ENCODE data around the gene GATD1.
A peak's percentile ranks its signal among the peaks of the same experiment; 100 is the strongest.

GATD1 gene

DNA sequence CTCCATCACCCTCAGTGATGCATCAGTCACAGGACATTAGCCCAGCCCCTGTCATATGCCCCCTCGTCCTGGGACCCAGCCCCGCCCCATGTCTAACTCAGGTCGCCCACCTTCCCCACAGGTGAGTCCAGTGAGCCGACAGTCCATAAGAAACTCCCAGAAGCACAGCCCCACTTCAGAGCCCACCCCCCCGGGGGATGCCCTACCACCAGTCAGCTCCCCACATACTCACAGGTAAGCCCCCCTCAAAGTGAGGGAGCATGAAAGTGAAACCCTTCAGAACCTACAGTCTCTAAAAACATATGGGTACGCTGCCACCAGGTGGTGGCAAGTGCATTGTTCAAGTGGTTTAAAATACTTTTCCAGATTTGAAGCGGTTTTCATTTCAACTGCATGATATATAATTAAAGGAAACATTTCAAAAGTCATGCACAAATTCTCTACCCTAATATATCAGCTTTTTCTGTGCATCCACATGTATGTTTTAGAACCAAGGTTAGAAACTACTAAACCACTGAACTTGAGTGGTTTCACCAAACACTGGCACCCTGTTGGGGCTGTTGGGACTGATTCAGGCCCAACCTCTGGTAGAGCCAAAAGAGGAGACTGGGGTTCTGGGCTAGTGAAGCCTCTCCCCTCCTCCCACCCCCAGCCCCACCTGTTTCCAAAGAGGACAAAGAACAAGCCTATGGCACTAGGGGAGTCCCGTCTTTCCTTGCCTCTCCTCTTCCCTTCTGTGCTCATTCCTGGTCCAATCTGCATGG is 54.0 kb downstream of the GATD1 start:
- TF ChIP-seq YY1 (IDR thresholded peaks at IDR 0.05; ENCODE audit: low read depth) (no peak), EP300 (IDR thresholded peaks at IDR 0.05; ENCODE audit: borderline replicate concordance) (no peak), RAD21 (IDR thresholded peaks at IDR 0.05; ENCODE audit: low read depth) (peak; percentile 54), CEBPB (IDR thresholded peaks at IDR 0.05) (no peak)

DNA sequence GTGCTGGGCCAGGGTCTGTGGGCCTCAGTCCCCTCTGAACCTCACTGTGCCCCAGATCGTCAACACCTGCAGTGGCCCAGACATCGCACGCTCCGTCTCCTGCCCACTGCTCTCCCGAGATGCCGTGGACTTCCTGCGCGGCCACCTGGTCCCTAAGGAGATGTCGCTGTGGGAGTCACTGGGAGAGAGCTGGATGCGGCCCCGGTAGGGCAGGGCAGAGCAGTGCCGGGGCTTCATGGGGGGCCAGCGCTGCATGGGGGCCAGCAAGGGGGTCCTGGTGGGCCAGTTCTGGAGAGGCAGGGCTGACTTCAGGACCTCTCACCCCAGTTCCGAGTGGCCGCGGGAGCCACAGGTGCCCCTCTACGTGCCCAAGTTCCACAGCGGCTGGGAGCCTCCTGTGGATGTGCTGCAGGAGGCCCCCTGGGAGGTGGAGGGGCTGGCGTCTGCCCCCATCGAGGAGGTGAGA is 54.9 kb downstream of the GATD1 start:
- TF ChIP-seq ZBTB7A (IDR thresholded peaks at IDR 0.05; ENCODE audit: low read depth) (no peak), EGR1 (IDR thresholded peaks at IDR 0.05) (no peak), RAD21 (IDR thresholded peaks at IDR 0.05; ENCODE audit: low read depth) (no peak), NFIC (IDR thresholded peaks at IDR 0.05) (no peak), YY1 (IDR thresholded peaks at IDR 0.05; ENCODE audit: low read depth) (no peak), TAF1 (IDR thresholded peaks at IDR 0.05; ENCODE audit: low read depth) (no peak), FOXM1 (IDR thresholded peaks at IDR 0.05; ENCODE audit: borderline replicate concordance, low read depth) (no peak), CREB1 (IDR thresholded peaks at IDR 0.05; ENCODE audit: low read depth) (no peak), EP300 (IDR thresholded peaks at IDR 0.05; ENCODE audit: borderline replicate concordance) (no peak), CEBPB (IDR thresholded peaks at IDR 0.05) (no peak)
- TF ChIP-seq, protein P1, sequence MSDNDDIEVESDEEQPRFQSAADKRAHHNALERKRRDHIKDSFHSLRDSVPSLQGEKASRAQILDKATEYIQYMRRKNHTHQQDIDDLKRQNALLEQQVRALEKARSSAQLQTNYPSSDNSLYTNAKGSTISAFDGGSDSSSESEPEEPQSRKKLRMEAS (IDR thresholded peaks at IDR 0.05): no peak
- TF ChIP-seq, protein P2, sequence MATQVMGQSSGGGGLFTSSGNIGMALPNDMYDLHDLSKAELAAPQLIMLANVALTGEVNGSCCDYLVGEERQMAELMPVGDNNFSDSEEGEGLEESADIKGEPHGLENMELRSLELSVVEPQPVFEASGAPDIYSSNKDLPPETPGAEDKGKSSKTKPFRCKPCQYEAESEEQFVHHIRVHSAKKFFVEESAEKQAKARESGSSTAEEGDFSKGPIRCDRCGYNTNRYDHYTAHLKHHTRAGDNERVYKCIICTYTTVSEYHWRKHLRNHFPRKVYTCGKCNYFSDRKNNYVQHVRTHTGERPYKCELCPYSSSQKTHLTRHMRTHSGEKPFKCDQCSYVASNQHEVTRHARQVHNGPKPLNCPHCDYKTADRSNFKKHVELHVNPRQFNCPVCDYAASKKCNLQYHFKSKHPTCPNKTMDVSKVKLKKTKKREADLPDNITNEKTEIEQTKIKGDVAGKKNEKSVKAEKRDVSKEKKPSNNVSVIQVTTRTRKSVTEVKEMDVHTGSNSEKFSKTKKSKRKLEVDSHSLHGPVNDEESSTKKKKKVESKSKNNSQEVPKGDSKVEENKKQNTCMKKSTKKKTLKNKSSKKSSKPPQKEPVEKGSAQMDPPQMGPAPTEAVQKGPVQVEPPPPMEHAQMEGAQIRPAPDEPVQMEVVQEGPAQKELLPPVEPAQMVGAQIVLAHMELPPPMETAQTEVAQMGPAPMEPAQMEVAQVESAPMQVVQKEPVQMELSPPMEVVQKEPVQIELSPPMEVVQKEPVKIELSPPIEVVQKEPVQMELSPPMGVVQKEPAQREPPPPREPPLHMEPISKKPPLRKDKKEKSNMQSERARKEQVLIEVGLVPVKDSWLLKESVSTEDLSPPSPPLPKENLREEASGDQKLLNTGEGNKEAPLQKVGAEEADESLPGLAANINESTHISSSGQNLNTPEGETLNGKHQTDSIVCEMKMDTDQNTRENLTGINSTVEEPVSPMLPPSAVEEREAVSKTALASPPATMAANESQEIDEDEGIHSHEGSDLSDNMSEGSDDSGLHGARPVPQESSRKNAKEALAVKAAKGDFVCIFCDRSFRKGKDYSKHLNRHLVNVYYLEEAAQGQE (IDR thresholded peaks at IDR 0.05; ENCODE audit: low read depth): no peak
- TF ChIP-seq, protein P3, sequence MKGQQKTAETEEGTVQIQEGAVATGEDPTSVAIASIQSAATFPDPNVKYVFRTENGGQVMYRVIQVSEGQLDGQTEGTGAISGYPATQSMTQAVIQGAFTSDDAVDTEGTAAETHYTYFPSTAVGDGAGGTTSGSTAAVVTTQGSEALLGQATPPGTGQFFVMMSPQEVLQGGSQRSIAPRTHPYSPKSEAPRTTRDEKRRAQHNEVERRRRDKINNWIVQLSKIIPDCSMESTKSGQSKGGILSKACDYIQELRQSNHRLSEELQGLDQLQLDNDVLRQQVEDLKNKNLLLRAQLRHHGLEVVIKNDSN (IDR thresholded peaks at IDR 0.05): no peak

DNA sequence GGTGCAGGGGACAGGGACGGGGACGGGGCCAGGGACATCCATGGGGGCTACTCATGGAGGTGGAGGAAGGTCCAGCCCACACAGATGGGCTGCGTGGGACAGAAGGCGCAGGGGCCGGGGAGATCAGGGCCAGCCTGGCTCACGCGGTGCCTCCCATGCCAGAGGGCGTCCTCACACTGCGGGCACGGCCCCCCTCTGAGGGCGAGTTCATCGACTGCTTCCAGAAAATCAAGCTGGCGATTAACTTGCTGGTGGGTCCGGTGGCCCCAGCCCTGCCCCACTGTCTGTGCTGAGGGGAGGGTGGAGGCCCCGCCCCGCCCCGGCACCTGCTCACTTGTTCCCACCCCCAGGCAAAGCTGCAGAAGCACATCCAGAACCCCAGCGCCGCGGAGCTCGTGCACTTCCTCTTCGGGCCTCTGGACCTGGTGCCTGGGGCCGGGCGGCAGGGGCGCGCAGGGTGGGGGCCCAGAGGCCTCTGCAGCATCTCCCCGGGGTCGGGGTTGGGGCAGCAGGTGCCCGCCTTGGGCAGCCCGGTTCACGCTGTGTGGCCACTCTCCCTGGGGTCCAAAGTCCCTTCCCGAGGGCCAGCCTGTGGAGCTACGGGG is 55.4 kb downstream of the GATD1 start:
- TF ChIP-seq FOXM1 (IDR thresholded peaks at IDR 0.05; ENCODE audit: borderline replicate concordance, low read depth) (no peak), TCF12 (IDR thresholded peaks at IDR 0.05; ENCODE audit: low read depth) (no peak), YY1 (IDR thresholded peaks at IDR 0.05; ENCODE audit: low read depth) (no peak), CEBPB (IDR thresholded peaks at IDR 0.05) (no peak), TEAD4 (IDR thresholded peaks at IDR 0.05) (no peak), CREB1 (IDR thresholded peaks at IDR 0.05; ENCODE audit: low read depth) (no peak), NFIC (IDR thresholded peaks at IDR 0.05) (no peak), EGR1 (IDR thresholded peaks at IDR 0.05) (no peak), TAF1 (IDR thresholded peaks at IDR 0.05; ENCODE audit: low read depth) (no peak), EP300 (IDR thresholded peaks at IDR 0.05; ENCODE audit: borderline replicate concordance) (no peak), ZBTB7A (IDR thresholded peaks at IDR 0.05; ENCODE audit: low read depth) (no peak), RAD21 (IDR thresholded peaks at IDR 0.05; ENCODE audit: low read depth) (no peak)
- TF ChIP-seq, protein P3 (IDR thresholded peaks at IDR 0.05): no peak
- TF ChIP-seq, protein P1 (IDR thresholded peaks at IDR 0.05): no peak
- TF ChIP-seq, protein P2 (IDR thresholded peaks at IDR 0.05; ENCODE audit: low read depth): no peak

DNA sequence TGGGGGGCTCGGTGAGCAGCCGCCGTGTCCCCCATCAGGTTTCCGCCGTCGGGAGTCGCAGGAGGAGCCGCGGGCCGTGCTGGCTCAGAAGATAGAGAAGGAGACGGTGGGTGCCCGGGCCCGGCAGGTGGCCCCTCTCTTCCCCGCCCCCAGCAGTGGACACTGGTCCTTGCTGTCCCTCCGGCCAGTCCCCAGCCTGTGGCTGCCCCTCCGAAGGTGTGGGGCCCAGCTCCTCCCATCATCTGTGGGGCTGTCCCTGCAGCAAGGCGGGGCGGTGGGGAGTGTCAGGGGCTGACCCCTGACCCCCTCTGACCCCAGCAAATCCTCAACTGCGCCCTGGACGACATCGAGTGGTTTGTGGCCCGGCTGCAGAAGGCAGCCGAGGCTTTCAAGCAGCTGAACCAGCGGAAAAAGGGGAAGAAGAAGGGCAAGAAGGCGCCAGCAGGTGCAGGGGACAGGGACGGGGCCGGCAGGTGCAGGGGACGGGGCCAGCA is 56.0 kb downstream of the GATD1 start:
- TF ChIP-seq, protein P2 (IDR thresholded peaks at IDR 0.05; ENCODE audit: low read depth): no peak
- TF ChIP-seq YY1 (IDR thresholded peaks at IDR 0.05; ENCODE audit: low read depth) (no peak), EGR1 (IDR thresholded peaks at IDR 0.05) (no peak), CREB1 (IDR thresholded peaks at IDR 0.05; ENCODE audit: low read depth) (no peak), RAD21 (IDR thresholded peaks at IDR 0.05; ENCODE audit: low read depth) (no peak), NFIC (IDR thresholded peaks at IDR 0.05) (no peak)
- TF ChIP-seq, protein P3 (IDR thresholded peaks at IDR 0.05): no peak
